Fibroblast of villous mesenchyme (primary cell): Measurements from ENCODE around the gene MNT. TPM values are rescaled to one million over a fixed set of nuclear protein-coding genes. Genes with fewer than 3 reads are reported as not detected.

ENCODE experiments used
- DNase-seq: peaks from one replicate; pipeline ENCODE4 v3.0.0-alpha.2; 2010; ENCODE audit warnings: low read depth
- H3K4me3 ChIP-seq: 2 replicates; pipeline ENCODE4 v1.5.1; 2011; ENCODE audit warnings: low read depth, mild to moderate bottlenecking, low read length
- small RNA-seq: library from RNA; depleted of rRNA; stranded (forward); fragments of <200 nt; gene quantifications from one replicate; pipeline ENCODE3, GENCODE V24; 2012
- total RNA-seq: library from RNA; depleted of rRNA; stranded (reverse); fragments of >200 nt; gene quantifications from 2 replicates; pipeline ENCODE4 v1.2.3, GENCODE V29; 2012
- TF ChIP-seq, protein P1 (sequence below): IDR thresholded peaks from 2 replicates; pipeline ENCODE4 v1.5.1; 2012; ENCODE audit warnings: low read depth, mild to moderate bottlenecking, low read length; ENCODE audit not compliant: insufficient read depth

MNT gene
- total RNA-seq, 1 donor, result 7.8 TPM

DNA sequence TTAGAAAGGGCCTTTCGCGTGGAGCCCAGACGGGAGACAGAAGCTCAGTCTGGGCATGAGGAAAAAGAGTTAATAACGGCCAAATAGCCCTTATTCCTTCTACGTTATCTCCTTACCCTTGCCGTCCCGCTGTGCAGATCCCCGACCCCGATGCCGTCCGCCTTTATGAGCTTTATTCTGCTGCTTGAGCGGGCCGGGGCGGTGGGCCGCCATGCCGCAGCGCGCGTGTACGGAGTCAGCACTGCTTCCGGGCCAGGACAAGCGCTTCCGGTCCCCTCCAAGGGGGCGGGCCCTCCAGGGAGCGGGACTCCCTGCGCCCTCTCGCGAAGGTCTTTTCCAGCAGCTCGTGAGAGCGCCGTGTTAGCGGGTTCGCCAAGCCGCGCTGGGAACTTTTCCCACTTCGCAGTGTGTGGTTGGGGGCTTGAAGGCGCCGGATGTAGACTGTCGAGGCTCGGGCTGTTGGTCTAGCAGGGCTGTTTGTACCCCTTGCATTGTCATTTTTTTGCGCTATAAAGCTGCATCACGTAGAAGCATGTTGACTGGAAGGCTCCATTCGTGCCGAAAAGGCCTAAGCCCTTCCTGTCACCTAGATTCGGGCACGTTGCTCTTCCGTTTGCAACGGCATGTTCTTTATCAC is 64.5 kb downstream of the MNT start, which contains the start of gene TSR1:
TSS of gene TSR1 (minus strand) at position 243 of the 637 bp plus-strand sequence. CDS start at position 213, 30 bp downstream.
- DNase-seq, result peak; percentile 92
- H3K4me3 ChIP-seq, result peak within 1 kb of the TSS; percentile 97
- TF ChIP-seq, protein P1, sequence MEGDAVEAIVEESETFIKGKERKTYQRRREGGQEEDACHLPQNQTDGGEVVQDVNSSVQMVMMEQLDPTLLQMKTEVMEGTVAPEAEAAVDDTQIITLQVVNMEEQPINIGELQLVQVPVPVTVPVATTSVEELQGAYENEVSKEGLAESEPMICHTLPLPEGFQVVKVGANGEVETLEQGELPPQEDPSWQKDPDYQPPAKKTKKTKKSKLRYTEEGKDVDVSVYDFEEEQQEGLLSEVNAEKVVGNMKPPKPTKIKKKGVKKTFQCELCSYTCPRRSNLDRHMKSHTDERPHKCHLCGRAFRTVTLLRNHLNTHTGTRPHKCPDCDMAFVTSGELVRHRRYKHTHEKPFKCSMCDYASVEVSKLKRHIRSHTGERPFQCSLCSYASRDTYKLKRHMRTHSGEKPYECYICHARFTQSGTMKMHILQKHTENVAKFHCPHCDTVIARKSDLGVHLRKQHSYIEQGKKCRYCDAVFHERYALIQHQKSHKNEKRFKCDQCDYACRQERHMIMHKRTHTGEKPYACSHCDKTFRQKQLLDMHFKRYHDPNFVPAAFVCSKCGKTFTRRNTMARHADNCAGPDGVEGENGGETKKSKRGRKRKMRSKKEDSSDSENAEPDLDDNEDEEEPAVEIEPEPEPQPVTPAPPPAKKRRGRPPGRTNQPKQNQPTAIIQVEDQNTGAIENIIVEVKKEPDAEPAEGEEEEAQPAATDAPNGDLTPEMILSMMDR, result peak; percentile 18

DNA sequence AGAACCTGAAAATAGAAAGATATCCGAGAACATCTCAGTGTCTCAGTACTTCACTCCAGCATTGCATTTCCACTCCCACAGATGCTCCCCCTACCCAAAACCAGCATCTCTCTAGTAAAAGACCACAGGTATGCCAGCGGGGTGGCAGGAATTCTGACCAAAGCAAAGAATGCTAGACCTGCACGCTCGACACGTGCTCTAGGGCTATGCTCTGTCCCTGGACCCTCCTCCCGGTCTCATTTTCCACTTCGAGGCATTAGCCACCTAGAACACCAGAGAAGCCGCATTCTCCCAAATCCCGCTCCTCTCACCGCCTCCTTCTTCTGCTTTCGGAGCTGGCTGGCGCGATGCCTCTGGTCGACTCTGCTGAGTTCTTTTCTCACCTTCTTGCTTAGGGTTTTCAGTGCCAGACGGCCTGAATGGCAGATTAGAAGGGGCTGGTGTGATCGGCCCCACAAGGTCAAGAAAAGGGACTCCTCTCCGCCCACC is 65.1 kb downstream of the MNT start:
- DNase-seq, result no peak

More for the DNA sequence above, 65.1 kb downstream of the MNT start:
- H3K4me3 ChIP-seq, result peak overlapping the region; percentile 97
- TF ChIP-seq, protein P1, result no peak

Small RNA genes lying within 50 kb of the gene (small RNA-seq; reads per million reads assigned to genes)
- not detected for gene AC006435.3
- not detected for gene AC006435.4

Other genes starting within 250 kb of the MNT start
- 50.5 and 60.6 TPM in 2 replicates for gene SMG6, start 97.3 kb downstream of the MNT start, total RNA-seq
- gene SRR, start 97.1 kb downstream of the MNT start, total RNA-seq, result 20.0 and 35.0 TPM in 2 replicates
- gene TSR1, start 64.6 kb downstream of the MNT start, total RNA-seq, result 45.8 and 48.0 TPM in 2 replicates
- 29.6 and 29.8 TPM in 2 replicates for gene SGSM2, start 63.6 kb downstream of the MNT start, total RNA-seq
- gene METTL16, start 110.8 kb upstream of the MNT start, total RNA-seq, result 13.5 and 16.8 TPM in 2 replicates
- gene PAFAH1B1, start 192.6 kb upstream of the MNT start, total RNA-seq, result 101 and 141 TPM in 2 replicates